Activated naive CD4-positive, alpha-beta T cell treated with anti-CD3 and anti-CD28 coated beads, Interleukin-2, amount 10 ng/mL, durations not matched to agents 7 days and 5 days (primary cell): Measurements from ENCODE around the gene EEF1AKMT3.

ENCODE experiments used
- CTCF ChIA-PET: fragments of 350-600 bp; sonication (Branson Sonifier 250); formaldehyde crosslinking; loops from one replicate; lab custom pipeline; 2021; ENCODE audit warnings: antibody characterized with exemption; lab: Charles Lee
- DNase-seq: peaks from one replicate; pipeline ENCODE4 v3.0.0-alpha.2; 2020
- H3K27ac Mint-ChIP-seq: one replicate; pipeline ENCODE4 v1.8.0; 2021; ENCODE audit warnings: mild to moderate bottlenecking, moderate library complexity, mixed read lengths
- H3K27me3 Mint-ChIP-seq: one replicate; pipeline ENCODE4 v1.8.0; 2021; ENCODE audit warnings: mild to moderate bottlenecking, mixed read lengths
- H3K36me3 Mint-ChIP-seq: one replicate; pipeline ENCODE4 v1.8.0; 2021; ENCODE audit warnings: mixed read lengths
- H3K4me1 Mint-ChIP-seq: one replicate; pipeline ENCODE4 v1.8.0; 2021; ENCODE audit warnings: mixed read lengths
- H3K4me3 Mint-ChIP-seq: one replicate; pipeline ENCODE4 v1.8.0; 2021; ENCODE audit warnings: mild to moderate bottlenecking, moderate library complexity, mixed read lengths
- H3K9me3 Mint-ChIP-seq: one replicate; pipeline ENCODE4 v1.8.0; 2021; ENCODE audit warnings: mixed read lengths

Gene EEF1AKMT3

GRCh38 chr12:57782608-57783465, 10.4 kb downstream of the EEF1AKMT3 start, which contains the start of gene TSFM:
Gene TSFM, plus strand, starts transcription at chr12:57782787. Its CDS starts 15 bp downstream, at chr12:57782802.
- Mint-ChIP-seq H3K4me3 (peak within 1 kb of the TSS; percentile 99), H3K9me3 (no peaks in the 10 kb centered on the region), H3K4me1 (peaks cover 50% of the 10 kb centered on the region), H3K27me3 (no peaks in the 10 kb centered on the region), H3K27ac (peak within 1 kb of the TSS; percentile 95), H3K36me3 (peaks cover 21% of the 10 kb centered on the region)
- DNase-seq: peak; percentile 98
- CTCF ChIA-PET: interaction anchor here (0.7 to 2.6 kb wide), 10 partner anchors 9 to 120 kb away, joined by 3 to 13 read pairs (median 6); no protein-coding TSS in a partner anchor

- Mint-ChIP-seq H3K27me3 (no peaks in the 10 kb centered on the region), H3K4me3 (peak overlapping the region; percentile 99), H3K9me3 (no peaks in the 10 kb centered on the region), H3K36me3 (peaks cover 23% of the 10 kb centered on the region), H3K4me1 (peaks cover 48% of the 10 kb centered on the region), H3K27ac (peak overlapping the region; percentile 95)
- CTCF ChIA-PET: interaction anchor here (0.9 to 2.6 kb wide), 9 partner anchors 9 to 120 kb away, joined by 3 to 13 read pairs (median 6); no protein-coding TSS in a partner anchor
- DNase-seq: no peak
Observed at GRCh38 chr12:57783466-57783801, 11.0 kb downstream of the EEF1AKMT3 start.

GRCh38 chr12:57783861-57784260, 11.4 kb downstream of the EEF1AKMT3 start:
- Mint-ChIP-seq H3K27ac (peak overlapping the region; percentile 39), H3K27me3 (no peaks in the 10 kb centered on the region), H3K9me3 (no peaks in the 10 kb centered on the region), H3K4me3 (peak overlapping the region; percentile 76), H3K36me3 (peaks cover 26% of the 10 kb centered on the region), H3K4me1 (peaks cover 45% of the 10 kb centered on the region)
- DNase-seq: no peak
- CTCF ChIA-PET: interaction anchor here (0.7 to 2.6 kb wide), 5 partner anchors 11 to 119 kb away, joined by 3 to 13 read pairs (median 10); no protein-coding TSS in a partner anchor

- Mint-ChIP-seq H3K4me3 (no peak overlapping the region), H3K4me1 (no peaks in the 10 kb centered on the region), H3K27ac (no peak overlapping the region), H3K36me3 (peaks cover 46% of the 10 kb centered on the region), H3K9me3 (no peaks in the 10 kb centered on the region), H3K27me3 (no peaks in the 10 kb centered on the region)
- no peak for DNase-seq
- CTCF ChIA-PET: interaction anchor here (1.1 to 3.5 kb wide), 5 partner anchors 9 to 126 kb away, joined by 3 to 24 read pairs (median 4); partner anchors contain the start of gene TSFM
Observed at GRCh38 chr12:57793920-57794319, 21.5 kb downstream of the EEF1AKMT3 start.

DNA sequence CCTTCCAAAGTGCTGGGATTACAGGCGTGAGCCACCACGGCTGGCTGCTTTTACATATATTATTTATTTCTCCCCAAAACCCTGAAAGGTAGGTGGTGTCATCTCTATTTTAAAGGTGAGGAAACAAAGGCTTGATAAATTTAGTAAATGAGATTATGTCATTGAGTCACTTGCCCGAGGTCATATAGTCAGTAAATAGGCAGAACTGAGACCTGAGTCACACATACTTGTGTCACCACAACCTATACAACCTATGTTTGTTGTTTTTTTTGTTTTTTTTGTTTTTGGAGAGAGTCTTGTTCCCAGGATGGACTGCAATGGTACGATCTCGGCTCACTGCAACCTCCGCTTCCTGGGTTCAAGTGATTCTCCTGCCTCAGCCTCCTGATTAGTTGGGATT, 22.9 kb downstream of the EEF1AKMT3 start:
- Mint-ChIP-seq H3K9me3 (no peaks in the 10 kb centered on the region), H3K4me3 (no peak overlapping the region), H3K4me1 (no peaks in the 10 kb centered on the region), H3K27me3 (no peaks in the 10 kb centered on the region), H3K36me3 (peaks cover 47% of the 10 kb centered on the region), H3K27ac (no peak overlapping the region)
- no peak for DNase-seq
- CTCF ChIA-PET: interaction anchor here (1.5 to 2.6 kb wide), 2 partner anchors 13 to 110 kb away, joined by 3 to 13 read pairs; partner anchors contain the start of gene TSFM

DNA sequence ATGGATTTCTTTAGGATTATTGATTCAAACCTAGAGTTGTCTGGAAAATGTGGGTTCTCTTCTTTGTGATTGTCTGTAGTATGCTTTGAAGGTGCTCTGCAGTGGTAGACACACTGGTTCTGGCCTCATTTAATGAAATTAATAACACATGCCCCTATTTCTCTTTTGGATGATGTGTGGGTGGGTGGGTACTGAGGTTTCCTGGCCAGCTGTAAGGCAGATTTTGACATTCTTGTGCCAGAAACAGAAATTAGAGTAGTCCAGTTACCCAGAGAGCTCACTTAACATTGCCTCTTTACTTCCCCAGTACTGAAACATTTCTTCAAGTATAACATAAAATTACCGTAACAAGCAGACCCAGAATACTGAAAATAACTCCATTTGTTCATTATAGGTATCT, 24.6 kb downstream of the EEF1AKMT3 start:
- H3K36me3 Mint-ChIP-seq: peaks cover 45% of the 10 kb centered on the region
- no peak for DNase-seq
- H3K27ac Mint-ChIP-seq: no peak overlapping the region
- no peaks in the 10 kb centered on the region for H3K4me1 Mint-ChIP-seq
- H3K9me3 Mint-ChIP-seq: no peaks in the 10 kb centered on the region
- CTCF ChIA-PET: interaction anchor here (1.5 kb wide), 1 partner anchor 108 kb away, joined by 3 read pairs; no protein-coding TSS in a partner anchor
- H3K4me3 Mint-ChIP-seq: no peak overlapping the region
- H3K27me3 Mint-ChIP-seq: no peaks in the 10 kb centered on the region

GRCh38 chr12:57797933-57798332, 25.5 kb downstream of the EEF1AKMT3 start:
- Mint-ChIP-seq H3K27ac (no peak overlapping the region), H3K27me3 (no peaks in the 10 kb centered on the region)

DNA sequence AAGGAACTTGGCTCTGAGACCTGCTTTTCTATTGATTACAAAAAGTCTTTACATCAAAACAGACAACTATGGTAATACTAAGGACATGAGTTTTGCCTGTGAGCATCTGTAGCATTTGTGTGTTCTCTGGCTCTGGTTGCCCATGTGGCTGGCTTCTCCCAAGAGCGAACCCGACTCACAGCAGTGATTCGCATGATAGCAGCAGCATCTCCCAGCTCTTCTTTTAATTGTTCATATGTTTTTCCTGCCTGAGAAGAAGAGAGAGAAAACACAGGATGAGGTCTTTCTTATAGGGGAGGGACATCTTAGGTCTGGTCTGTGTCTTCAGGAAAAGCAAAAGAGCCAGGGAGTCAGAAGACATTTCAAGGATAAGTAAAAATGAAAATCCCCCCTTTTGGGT, 28.6 kb downstream of the EEF1AKMT3 start:
- CTCF ChIA-PET: interaction anchor here (1.0 to 7.9 kb wide), 4 partner anchors 15 to 101 kb away, joined by 3 to 147 read pairs (median 8); partner anchors contain the start of gene TSFM
- no peak for DNase-seq
- no peaks in the 10 kb centered on the region for H3K27me3 Mint-ChIP-seq
- no peak overlapping the region for H3K4me3 Mint-ChIP-seq
- H3K4me1 Mint-ChIP-seq: no peaks in the 10 kb centered on the region
- H3K9me3 Mint-ChIP-seq: no peaks in the 10 kb centered on the region
- H3K27ac Mint-ChIP-seq: peak overlapping the region; percentile 34
- peaks cover 33% of the 10 kb centered on the region for H3K36me3 Mint-ChIP-seq

More at GRCh38 chr12:57797933-57798332, 25.5 kb downstream of the EEF1AKMT3 start:
- Mint-ChIP-seq H3K4me1 (no peaks in the 10 kb centered on the region), H3K36me3 (peaks cover 46% of the 10 kb centered on the region), H3K9me3 (no peaks in the 10 kb centered on the region), H3K4me3 (no peak overlapping the region)
- DNase-seq: no peak
- CTCF ChIA-PET: interaction anchor here (0.8 to 7.9 kb wide), 3 partner anchors 15 to 104 kb away, joined by 3 to 147 read pairs (median 3); partner anchors contain the start of genes AVIL and TSFM

GRCh38 chr12:57802607-57803006, 30.2 kb downstream of the EEF1AKMT3 start:
- H3K4me1 Mint-ChIP-seq: no peaks in the 10 kb centered on the region
- H3K36me3 Mint-ChIP-seq: peaks cover 23% of the 10 kb centered on the region
- no peak overlapping the region for H3K27ac Mint-ChIP-seq

DNA sequence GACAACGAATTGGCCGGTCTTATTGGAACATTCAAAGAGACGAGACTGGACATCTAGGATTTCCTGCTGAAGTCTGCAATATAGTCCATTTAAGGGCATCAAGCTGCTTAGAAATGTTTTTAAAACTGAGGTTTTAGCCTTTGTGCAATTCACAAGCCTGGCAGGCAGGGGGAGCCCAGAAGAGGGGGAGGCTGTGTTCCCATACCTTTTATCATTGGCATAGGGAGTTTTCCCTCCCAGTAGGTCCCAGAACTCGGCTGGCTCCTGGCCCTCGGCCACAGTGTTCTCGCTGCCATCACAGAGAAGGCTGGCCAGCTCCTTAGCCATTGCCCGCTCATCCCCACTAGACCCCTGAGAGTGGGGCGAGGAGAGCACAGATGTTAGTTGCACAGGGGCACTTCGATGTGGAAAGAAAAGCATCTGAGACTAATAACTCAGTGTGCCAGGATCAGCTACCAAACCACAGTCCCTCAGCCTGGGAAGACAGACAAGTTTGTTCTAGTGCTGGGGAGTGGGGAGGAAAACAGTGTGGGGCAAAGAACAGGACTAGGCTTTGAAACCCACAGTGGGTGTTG, 31.0 kb downstream of the EEF1AKMT3 start:
- CTCF ChIA-PET: interaction anchor here (0.8 to 7.9 kb wide), 27 partner anchors 10 to 219 kb away, joined by 3 to 147 read pairs (median 5); partner anchors contain the start of genes AVIL and TSFM
- Mint-ChIP-seq H3K36me3 (peaks cover 21% of the 10 kb centered on the region), H3K9me3 (no peaks in the 10 kb centered on the region), H3K4me3 (no peak overlapping the region), H3K27ac (no peak overlapping the region), H3K27me3 (no peaks in the 10 kb centered on the region), H3K4me1 (no peaks in the 10 kb centered on the region)
- DNase-seq: peak; percentile 60

More at GRCh38 chr12:57802607-57803006, 30.2 kb downstream of the EEF1AKMT3 start:
- H3K27me3 Mint-ChIP-seq: no peaks in the 10 kb centered on the region
- CTCF ChIA-PET: interaction anchor here (0.6 to 7.9 kb wide), 31 partner anchors 9 to 218 kb away, joined by 3 to 147 read pairs (median 4); partner anchors contain the start of genes AVIL and TSFM
- H3K4me3 Mint-ChIP-seq: no peak overlapping the region
- no peak for DNase-seq
- H3K9me3 Mint-ChIP-seq: no peaks in the 10 kb centered on the region

- Mint-ChIP-seq H3K36me3 (peaks cover 11% of the 10 kb centered on the region), H3K27me3 (no peaks in the 10 kb centered on the region)
- CTCF ChIA-PET: interaction anchor here (1.5 kb wide), 1 partner anchor 98 kb away, joined by 7 read pairs; no protein-coding TSS in a partner anchor
Observed at GRCh38 chr12:57806677-57807076, 34.3 kb downstream of the EEF1AKMT3 start.

DNA sequence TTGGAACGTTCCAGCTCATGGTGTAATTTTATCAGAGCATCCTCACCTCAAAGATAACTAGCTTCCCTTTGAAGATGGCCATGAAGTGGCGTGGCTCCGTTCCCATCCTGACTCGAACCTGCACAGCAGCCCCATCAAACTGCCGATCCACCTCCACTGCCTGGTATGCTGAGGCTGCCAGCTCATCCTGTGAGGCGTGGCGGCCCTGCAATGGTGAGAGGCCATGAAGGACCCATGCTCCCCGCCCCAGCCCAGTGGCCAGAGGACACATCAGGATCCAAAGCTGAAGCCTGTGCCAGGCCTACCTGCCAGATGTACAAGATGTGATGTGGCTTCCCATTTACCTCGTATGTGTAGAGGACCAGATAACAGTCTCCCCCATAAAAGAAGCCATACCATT, 34.9 kb downstream of the EEF1AKMT3 start:
- no peak overlapping the region for H3K27ac Mint-ChIP-seq
- H3K36me3 Mint-ChIP-seq: peaks cover 11% of the 10 kb centered on the region
- no peaks in the 10 kb centered on the region for H3K27me3 Mint-ChIP-seq
- H3K4me3 Mint-ChIP-seq: no peak overlapping the region
- DNase-seq: no peak
- CTCF ChIA-PET: interaction anchor here (1.1 to 1.5 kb wide), 2 partner anchors 14 to 98 kb away, joined by 3 to 7 read pairs; no protein-coding TSS in a partner anchor
- no peaks in the 10 kb centered on the region for H3K4me1 Mint-ChIP-seq
- H3K9me3 Mint-ChIP-seq: no peaks in the 10 kb centered on the region

More at GRCh38 chr12:57806677-57807076, 34.3 kb downstream of the EEF1AKMT3 start:
- Mint-ChIP-seq H3K4me3 (no peak overlapping the region), H3K27ac (no peak overlapping the region), H3K4me1 (no peaks in the 10 kb centered on the region), H3K9me3 (no peaks in the 10 kb centered on the region)
- no peak for DNase-seq

- CTCF ChIA-PET: interaction anchor here (0.6 to 1.5 kb wide), 5 partner anchors 26 to 1402 kb away, joined by 3 to 4 read pairs (median 3); no protein-coding TSS in a partner anchor
- Mint-ChIP-seq H3K36me3 (peaks cover 2% of the 10 kb centered on the region), H3K9me3 (no peaks in the 10 kb centered on the region), H3K27ac (no peak overlapping the region), H3K4me1 (no peaks in the 10 kb centered on the region), H3K27me3 (no peaks in the 10 kb centered on the region), H3K4me3 (no peak overlapping the region)
- DNase-seq: no peak
Observed at GRCh38 chr12:57808351-57808750, 35.9 kb downstream of the EEF1AKMT3 start.
